Stimulated activated CD4-positive, alpha-beta T cell treated with anti-CD3 and anti-CD28 coated beads, TNF-alpha, amount 100 ng/mL, for 48 hours (primary cell): ENCODE results near the gene MOAP1.
"Not testable (repeated sequence)": the region's sequence is repeated elsewhere in the genome, so short reads cannot be mapped to it uniquely, and the experiment has no call there.

Experiments
- DNase-seq, 3 donors: peaks; one replicate each; pipeline ENCODE4 v3.0.0-alpha.2; 2020; ENCODE audit warnings: low read depth in 3 of 3

MOAP1 gene

DNA sequence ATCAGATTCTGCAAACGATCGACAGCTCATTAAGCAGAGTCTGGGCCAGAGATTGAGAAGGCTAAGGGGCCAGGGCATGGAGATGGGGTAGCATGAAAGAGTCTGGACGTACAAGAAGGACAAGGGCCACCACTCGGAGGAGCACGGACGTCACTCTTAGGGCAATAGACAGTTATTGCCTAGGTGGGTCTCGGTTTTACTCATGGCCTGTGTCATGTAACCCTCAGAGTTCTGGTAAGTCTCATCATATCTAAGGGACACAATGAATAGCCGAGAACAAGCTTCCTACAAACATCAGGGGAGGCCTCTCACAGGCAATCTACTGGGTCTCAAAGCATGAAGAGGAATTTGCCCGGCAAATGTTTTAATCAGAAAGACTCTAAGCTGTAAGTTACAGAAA lies 38.6 kb downstream of the MOAP1 start:
- DNase-seq: no peak

DNA sequence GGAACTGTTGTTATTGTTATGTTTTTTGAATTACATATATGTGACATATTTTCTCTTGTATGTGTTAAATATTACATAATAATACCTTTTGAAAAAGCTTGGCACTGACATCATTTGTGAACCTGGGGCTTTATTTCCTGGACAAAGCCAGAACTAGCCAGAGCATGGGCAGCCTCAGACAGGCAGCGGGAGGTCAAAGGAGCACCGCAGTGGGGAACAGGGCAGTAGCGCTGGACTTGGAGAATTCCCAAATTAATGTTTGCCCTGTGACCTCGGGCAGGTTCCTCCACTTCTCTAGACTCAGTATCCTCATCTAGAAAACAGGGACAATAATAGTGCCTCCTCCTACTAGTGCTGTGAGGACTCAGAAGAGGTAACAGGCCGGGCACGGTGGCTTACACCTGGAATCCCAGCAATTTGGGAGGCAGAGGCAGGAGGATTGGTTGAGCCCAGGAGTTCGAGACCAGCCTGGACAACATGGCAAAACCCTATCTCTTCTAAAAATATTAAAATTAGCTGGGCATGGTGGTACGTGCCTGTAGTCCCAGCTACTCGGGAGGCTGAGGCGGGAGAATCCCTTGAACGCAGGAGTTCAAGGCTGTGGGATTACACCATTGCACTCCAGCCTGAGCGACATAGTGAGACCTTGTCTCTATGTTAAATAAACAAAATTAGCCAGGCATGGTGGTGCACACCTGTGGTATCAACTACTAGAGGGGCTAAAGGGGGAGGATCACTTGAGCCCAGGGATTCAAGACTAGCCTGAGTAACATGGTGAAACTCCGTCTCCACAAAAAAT lies 41.6 kb downstream of the MOAP1 start:
- no peak for DNase-seq

- DNase-seq: no peak
These were observed 46.8 kb downstream of the MOAP1 start for GRCh38 chr14:93137864-93138263.

DNA sequence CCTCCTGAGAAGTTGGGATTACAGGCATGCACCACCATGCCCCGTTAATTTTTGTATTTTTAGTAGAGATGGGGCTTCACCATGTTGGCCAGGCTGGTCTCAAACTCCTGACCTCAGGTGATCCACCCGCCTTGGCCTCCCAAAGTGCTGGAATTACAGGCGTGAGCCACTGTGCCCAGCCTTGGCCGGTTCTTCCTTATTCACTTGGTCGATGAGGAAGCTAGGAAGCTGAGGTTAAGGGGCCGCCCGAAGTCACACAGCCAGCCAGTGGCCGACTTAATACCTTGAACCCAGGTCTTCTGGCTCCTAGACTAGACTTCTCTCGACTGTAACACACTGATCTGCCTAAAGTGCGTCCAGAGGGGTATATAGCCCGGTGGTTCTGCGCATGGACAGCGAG lies 48.2 kb downstream of the MOAP1 start:
- not testable (repeated sequence) for DNase-seq

DNA sequence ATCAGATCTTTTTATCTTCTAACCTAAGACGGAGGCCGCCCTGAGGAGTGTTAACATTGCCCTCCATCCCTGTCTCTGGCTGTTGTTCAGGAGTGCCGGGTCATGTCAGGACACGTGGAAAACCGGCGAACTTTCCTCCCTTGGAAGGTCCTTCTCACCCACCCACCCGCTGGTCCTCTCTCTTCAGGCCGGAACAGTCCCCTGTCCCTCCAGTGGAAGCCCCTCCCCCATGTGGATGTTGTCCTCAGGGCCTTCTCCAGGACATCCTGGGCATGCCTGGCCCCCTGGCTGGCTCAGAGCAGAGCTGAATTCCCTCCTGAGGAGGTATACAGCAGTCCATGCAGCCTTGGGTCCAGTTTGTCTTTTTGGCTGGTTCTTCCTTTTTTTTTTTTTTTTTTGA lies 48.7 kb downstream of the MOAP1 start:
- no peak for DNase-seq

- DNase-seq: no peak
These were observed 49.3 kb downstream of the MOAP1 start for GRCh38 chr14:93135399-93135798.

DNA sequence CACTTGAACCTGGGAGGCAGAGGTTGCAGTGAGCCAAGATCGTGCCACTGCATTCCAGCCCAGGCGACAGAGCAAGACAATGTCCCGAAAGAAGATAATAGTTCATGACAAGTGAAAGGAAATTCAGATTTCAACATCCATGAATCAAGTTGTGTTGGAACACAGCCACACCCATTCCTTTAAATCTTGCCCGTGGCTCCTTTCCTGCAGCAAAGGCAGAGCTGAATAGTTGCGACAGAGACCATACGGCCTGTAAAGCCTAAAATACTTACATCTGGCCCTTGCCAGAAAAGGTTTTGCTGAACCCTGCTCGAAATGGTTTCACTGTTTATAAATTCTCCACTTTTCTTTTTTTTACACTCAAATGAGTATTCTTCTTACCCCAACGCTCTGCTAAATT lies 51.2 kb downstream of the MOAP1 start:
- DNase-seq: no peak

GRCh38 chr14:93132472-93133065 lies 52.1 kb downstream of the MOAP1 start:
- DNase-seq: peak in 1 of 3 donors; percentile 4
